ENCODE results near the gene KRT81.

DNA sequence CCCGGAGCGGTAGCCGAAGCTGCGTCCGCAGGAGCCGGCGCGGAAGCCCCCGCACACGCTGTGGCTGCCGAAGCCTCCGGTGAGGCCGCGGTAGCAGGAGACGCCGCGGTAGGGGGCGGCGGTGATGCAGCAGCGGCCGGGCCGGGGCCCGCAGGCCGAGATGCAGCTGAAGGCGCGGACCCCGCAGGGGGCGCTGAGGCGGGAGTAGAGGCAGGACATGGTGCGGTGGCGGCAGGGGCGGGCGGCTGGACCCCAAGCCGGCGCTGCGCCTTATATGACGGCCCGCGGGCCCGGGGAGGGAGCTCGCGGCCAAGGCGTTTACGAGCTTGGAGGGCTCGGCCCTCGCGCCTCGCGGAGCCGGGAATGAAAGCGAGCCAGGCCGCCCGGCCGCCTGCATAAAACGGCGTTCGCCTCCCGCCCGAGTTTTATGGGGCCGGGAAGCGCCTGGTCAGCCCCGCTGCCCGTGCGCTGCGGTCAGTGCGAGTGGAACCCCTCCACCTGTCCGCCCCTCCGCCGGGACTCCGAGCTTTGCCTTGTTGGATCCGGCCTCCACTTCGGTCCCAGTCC is 32.9 kb downstream of the KRT81 start:
- no peak for TF ChIP-seq CTCF (IDR thresholded peaks at IDR 0.05)
- TF ChIP-seq POLR2A (IDR thresholded peaks at IDR 0.05) = no peak
